ENCODE results near the gene CAPN8.

The CAPN8 gene

DNA sequence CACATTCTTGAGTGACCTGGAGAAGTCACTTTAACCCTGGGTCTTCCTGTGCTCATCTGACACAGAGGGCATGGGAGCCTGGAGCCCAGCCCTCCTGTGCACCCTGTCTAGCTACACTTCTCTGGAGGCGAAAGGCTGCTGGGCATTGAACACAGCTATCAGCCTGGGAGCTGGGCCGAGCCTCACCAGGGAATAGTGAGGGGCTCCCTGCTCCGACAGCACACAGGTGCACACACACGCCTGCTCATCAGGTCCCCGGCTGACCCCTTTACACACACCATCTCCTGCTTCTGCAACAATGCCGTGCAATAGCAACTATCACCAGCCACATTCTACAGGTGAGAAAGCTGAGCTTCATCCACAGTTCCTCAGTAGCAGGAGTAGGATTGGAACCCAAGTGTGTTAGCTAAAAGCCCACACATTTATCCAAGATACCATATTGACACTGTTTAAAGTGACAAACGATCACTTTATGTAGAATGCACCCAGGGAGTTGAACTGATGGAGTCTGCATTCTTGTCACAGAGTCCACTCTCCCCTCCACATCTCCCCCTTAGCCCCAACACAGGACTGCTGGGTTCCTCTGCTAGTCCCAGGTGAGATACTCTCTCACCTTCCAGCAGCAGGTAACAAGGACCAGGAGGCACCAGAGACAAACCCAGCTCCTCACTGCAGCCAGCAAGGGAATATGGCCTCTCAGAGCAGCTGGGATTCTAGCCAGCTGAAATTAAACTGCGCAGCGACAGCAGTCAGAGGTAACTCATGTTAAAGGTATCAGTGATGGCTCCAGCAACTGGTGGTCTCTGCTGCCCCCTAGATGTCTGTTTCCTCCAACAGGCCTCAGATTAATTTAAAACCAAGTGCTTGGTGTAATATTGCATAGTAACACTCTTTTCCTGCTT is 18.3 kb upstream of the CAPN8 start:
- H3K4me3 ChIP-seq (replicated peaks; ENCODE audit: low read depth, low read length) = no peak overlapping the region
- TF ChIP-seq CTCF (IDR thresholded peaks at IDR 0.05; ENCODE audit: low read length, missing control alignments) = peak; percentile 71
- peak; percentile 65 for DNase-seq (ENCODE audit: low read depth)

- H3K4me3 ChIP-seq (replicated peaks; ENCODE audit: low read depth, low read length) = no peak overlapping the region
- no peak for TF ChIP-seq CTCF (IDR thresholded peaks at IDR 0.05; ENCODE audit: low read length, missing control alignments)
- DNase-seq (ENCODE audit: low read depth) = no peak
These were observed 17.0 kb upstream of the CAPN8 start for GRCh38 chr1:223682502-223682901.

DNA sequence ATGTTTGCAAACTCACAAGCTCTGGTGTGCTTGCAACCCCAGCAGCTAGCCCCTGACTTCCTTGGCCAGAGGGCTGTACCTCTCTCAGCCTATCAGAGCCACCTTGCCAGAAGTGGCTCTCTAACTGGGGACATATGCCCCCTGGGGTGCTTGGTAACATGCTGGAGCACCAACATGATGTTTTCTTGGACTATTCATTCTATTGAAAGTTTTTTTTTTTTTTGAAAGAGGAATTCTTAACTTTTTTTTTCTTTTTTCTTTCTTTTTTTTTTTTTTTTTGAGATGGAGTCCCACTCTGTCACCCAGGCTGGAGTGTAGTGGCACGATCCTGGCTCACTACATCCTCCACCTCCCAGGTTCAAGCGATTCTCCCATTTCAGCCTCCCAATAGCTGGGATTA is 14.7 kb upstream of the CAPN8 start:
- H3K4me3 ChIP-seq (replicated peaks; ENCODE audit: low read depth, low read length) = no peak overlapping the region
- no peak for TF ChIP-seq CTCF (IDR thresholded peaks at IDR 0.05; ENCODE audit: low read length, missing control alignments)

DNA sequence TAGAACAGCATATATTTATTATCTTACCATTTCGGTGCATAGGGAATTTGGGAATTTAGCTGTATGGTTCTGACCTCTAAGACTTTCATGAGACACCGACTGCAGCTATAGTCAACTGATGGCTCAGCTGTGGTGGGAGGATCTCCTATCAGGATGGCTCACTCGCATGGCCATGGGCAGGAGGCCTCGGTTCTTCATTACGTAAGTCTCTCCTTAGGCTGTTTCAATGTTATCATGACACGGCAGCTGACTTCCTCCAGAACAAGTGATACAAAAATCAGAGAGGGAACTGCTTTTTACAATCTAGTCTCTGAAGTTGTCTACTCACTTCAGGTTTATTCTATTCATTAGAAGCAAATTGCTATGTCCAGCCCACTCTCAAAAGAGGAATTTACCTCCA is 13.3 kb upstream of the CAPN8 start:
- peak; percentile 39 for DNase-seq (ENCODE audit: low read depth)
- TF ChIP-seq CTCF (IDR thresholded peaks at IDR 0.05; ENCODE audit: low read length, missing control alignments) = no peak
- H3K4me3 ChIP-seq (replicated peaks; ENCODE audit: low read depth, low read length) = no peak overlapping the region

More for the DNA sequence above, 14.7 kb upstream of the CAPN8 start:
- DNase-seq (ENCODE audit: low read depth) = no peak

DNA sequence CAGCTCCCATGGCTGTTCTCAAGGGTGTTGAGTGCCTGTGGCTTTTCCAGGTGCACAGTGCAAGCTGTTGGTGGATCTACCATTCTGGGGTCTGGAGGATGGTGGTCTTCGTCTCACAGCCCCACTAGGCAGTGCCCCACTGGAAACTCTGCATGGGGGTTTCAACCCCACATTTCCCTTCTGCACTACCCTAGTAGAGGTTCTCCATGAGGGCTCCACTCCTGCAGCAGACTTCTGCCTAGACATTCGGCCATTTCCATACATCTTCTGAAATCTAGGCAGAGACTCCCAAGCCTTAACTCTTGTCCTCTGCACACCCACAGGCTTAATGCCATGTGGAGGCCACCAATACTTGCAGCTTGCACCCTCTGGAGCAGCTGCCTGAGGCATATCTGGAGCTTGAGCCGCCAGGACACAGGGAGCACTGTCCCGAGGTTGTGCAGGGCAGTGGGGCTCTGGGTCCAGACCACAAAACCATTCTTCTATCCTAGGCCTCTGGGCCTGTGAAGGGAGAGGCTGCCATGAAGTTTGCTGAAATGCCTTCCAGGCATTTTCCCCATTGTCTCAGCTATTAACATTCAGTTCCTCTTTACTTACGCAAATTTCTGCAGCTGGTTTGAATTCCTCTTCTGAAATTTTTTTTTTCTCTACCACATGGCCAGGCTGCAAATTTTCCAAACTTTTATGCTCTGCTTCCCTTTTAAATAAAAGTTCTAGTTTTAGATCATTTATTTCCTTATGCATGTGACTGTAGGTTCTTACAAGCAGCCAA is 8.8 kb upstream of the CAPN8 start:
- no peak for DNase-seq (ENCODE audit: low read depth)
- H3K4me3 ChIP-seq (replicated peaks; ENCODE audit: low read depth, low read length) = no peak overlapping the region
- TF ChIP-seq CTCF (IDR thresholded peaks at IDR 0.05; ENCODE audit: low read length, missing control alignments) = no peak

DNA sequence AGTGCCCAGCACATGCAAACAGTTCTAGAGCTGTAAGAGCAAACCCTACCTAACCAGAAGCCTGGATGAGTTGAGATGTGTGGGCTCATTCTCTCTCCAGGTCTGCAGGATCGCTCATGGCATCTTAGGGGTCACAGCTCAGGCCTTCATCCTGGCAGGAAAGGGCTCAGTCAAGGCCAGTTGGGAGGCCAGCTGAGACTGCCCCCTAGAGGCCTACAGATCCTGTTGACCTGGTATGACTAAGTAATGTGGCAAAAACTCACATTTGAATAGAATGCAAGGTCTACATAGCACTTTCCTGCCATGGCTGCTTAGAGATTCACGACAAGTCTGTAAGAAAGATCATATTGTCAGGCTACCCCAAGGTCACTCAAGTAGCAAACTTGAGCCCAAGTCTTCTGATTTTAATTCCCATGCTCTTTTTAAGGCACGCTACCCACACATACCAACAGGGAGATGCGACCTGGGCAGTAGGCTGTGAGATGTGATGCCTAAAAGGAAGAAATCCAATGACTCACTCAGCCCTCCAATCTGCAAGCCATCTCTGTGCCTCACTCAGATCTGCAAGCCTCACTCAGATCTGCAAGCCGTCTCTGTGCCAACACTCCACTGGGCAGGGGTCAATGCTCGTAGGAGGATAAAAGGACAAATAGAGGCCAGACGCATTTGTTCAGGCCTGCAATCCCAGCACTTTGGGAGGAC is 5.1 kb upstream of the CAPN8 start:
- TF ChIP-seq CTCF (IDR thresholded peaks at IDR 0.05; ENCODE audit: low read length, missing control alignments) = peak; percentile 48
- no peak overlapping the region for H3K4me3 ChIP-seq (replicated peaks; ENCODE audit: low read depth, low read length)
- DNase-seq (ENCODE audit: low read depth) = peak; percentile 30
